ENCODE data around the gene PTPRG. TPM values are rescaled to one million over a fixed set of nuclear protein-coding genes. Genes with fewer than 3 reads are reported as not detected.

PTPRG gene
- total and polyA plus RNA-seq, 2 of the 13 experiments (the other 11 are each of a cell fraction or from before 2014, with no cell fraction given) = 8.0 to 25.3 TPM

GRCh38 chr3:61608711-61609110 lies 47.3 kb downstream of the PTPRG start:
- Histone ChIP-seq H2AFZ (ENCODE audit: low read length) (no peak overlapping the region), H3K27me3 (ENCODE audit: control insufficient read depth in 1 of 2, insufficient read depth in 2 of 2, low read length in 2 of 2) (no peaks in the 10 kb centered on the region), H3K4me2 (ENCODE audit: low read depth, low read length) (no peak overlapping the region), H3K4me3 (replicated peaks in 1 of 3; ENCODE audit: insufficient read depth in 1 of 3, low read depth in 2 of 3, low read length in 3 of 3) (no peak overlapping the region), H3K9ac (ENCODE audit: insufficient read depth, low read depth, low read length) (no peak overlapping the region), H3K36me3 (replicated peaks in 1 of 2; ENCODE audit: control insufficient read depth in 1 of 2, insufficient read depth in 2 of 2, low read length in 2 of 2) (0 out of 5 replicates have a peak, but pooled peaks cover 0 to 1% of the 10 kb centered on the region in 2 experiments), H3K79me2 (ENCODE audit: insufficient read depth, low read length) (peaks cover 18% of the 10 kb centered on the region), H3K27ac (ENCODE audit: extremely low read length, insufficient read depth, low read length) (no peak overlapping the region), H3K4me1 (ENCODE audit: insufficient read depth, low read length) (peaks cover 10% of the 10 kb centered on the region; the same call in 1 of the 2 replicates), H4K20me1 (ENCODE audit: insufficient read depth, low read length) (no peaks in the 10 kb centered on the region; the same call in 1 of the 2 replicates), H3K9me3 (ENCODE audit: low read length) (no peaks in the 10 kb centered on the region)
- ChIA-PET CTCF (ENCODE audit: low intra/inter-chr PET ratio, low total read pairs) (no interaction called here), POLR2A (no interaction called here)
- intact Hi-C loops (cut with micrococcal nuclease; ENCODE audit: unreplicated experiment) (no loop called here), in situ Hi-C loops (cut with HindIII; ENCODE audit: extremely low pct_ligation_motif_present, low pct_unique_long_range_greater_than_20kb) (no loop called here)
- ATAC-seq (no peak), DNase-seq (ENCODE audit: low spot score) (no peak), FAIRE-seq (no peak)
- no TSS peak for BruUV-seq (replicated peaks)
- 92% methylated on average over 5 of the region's 5 CpGs for WGBS (ENCODE audit: low lambda C conversion rate)
- no peak for TF ChIP-seq ZNF703 (CRISPR knock-in tag; IDR thresholded peaks at IDR 0.05; ENCODE audit: borderline replicate concordance)
- TF ChIP-seq SNAPC4 (CRISPR knock-in tag; IDR thresholded peaks at IDR 0.05) = no peak
- no peak for TF ChIP-seq ZNF777 (CRISPR knock-in tag; IDR thresholded peaks at IDR 0.05)
- no peak for TF ChIP-seq KAT7 (CRISPR knock-in tag; IDR thresholded peaks at IDR 0.05; ENCODE audit: borderline replicate concordance)
- no peak for TF ChIP-seq TFE3 (CRISPR knock-in tag; IDR thresholded peaks at IDR 0.05)
- TF ChIP-seq MZF1 (CRISPR knock-in tag; IDR thresholded peaks at IDR 0.05; ENCODE audit: borderline replicate concordance) = no peak
- no peak for TF ChIP-seq ZNF574 (CRISPR knock-in tag; IDR thresholded peaks at IDR 0.05)
- TF ChIP-seq MLLT10 (CRISPR knock-in tag; IDR thresholded peaks at IDR 0.05) = no peak
- no peak for TF ChIP-seq ZNF142 (CRISPR knock-in tag; IDR thresholded peaks at IDR 0.05)

Measured in HepG2 (cell line).